HG02973 (cell line): ENCODE data around the gene UNKL.

Experiments
- ATAC-seq: cut with Tn5 transposase; IDR thresholded peaks from one replicate; pipeline ENCODE4 v1.9.1; 2021; ENCODE audit warnings: moderate library complexity; ENCODE audit not compliant: unreplicated experiment

Gene UNKL

DNA sequence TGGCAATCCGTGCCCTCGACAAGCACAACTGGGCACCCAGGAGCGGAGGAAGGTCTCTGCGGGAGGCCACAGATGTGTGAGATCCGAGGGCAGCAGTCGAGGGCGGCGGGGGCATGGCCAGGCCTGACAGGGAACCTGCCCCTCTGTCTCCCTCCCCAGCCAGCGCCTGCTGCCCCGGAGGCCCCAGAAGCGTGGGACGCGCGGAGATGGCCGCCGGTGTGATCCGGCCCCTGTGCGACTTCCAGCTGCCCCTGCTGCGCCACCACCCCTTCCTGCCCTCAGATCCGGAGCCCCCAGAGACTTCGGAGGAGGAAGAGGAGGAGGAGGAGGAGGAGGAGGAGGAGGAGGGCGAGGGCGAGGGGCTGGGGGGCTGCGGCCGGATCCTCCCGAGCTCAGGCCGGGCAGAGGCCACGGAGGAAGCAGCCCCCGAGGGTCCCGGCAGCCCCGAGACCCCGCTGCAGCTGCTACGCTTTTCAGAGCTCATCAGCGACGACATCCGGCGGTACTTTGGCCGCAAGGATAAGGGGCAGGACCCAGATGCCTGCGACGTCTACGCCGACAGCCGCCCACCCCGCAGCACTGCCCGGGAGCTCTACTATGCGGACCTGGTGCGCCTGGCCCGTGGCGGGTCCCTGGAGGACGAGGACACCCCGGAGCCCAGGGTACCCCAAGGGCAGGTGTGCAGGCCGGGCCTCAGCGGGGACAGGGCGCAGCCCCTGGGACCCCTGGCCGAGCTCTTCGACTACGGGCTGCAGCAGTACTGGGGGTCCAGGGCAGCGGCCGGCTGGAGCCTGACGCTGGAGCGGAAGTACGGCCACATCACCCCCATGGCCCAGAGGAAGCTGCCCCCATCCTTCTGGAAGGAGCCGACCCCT lies 18.1 kb upstream of the UNKL start:
- no peak for ATAC-seq

DNA sequence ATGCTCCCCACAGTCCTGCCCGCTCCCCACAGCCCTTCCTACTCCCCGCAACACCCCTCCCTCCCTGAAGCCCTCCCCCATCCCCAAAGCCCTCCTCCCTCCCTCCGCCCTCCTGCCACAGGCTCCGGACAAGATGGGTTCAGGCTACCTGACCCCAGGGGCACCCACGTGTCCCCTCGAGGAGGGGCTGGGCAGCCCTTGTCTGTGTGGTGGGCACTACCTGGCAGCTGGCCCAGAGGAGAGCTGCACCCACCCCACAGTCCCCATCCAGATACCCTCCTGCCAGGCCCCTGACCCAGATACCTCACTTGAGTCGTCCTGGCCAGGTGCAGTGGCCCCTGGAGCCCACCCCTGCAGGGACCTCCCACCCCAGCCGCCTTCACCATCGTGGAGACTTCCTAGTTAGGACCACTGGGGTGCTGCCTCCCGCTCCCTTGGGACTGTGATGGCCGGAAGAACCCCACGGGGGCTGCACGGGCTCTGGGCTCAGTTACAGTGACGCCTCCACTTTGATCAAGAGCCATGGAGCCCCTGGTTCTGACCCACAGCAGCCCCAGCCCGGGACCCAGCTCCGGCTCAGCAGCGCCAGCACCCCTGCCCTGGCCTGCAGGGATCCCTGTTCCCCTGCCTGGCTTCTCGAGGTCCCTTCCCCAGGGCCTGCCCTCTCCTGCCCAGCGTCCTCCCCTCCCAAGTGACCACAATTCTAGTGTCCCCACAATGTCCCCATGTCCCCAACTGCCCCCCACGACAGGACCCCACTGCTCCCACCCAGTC lies 17.2 kb upstream of the UNKL start:
- no peak for ATAC-seq

DNA sequence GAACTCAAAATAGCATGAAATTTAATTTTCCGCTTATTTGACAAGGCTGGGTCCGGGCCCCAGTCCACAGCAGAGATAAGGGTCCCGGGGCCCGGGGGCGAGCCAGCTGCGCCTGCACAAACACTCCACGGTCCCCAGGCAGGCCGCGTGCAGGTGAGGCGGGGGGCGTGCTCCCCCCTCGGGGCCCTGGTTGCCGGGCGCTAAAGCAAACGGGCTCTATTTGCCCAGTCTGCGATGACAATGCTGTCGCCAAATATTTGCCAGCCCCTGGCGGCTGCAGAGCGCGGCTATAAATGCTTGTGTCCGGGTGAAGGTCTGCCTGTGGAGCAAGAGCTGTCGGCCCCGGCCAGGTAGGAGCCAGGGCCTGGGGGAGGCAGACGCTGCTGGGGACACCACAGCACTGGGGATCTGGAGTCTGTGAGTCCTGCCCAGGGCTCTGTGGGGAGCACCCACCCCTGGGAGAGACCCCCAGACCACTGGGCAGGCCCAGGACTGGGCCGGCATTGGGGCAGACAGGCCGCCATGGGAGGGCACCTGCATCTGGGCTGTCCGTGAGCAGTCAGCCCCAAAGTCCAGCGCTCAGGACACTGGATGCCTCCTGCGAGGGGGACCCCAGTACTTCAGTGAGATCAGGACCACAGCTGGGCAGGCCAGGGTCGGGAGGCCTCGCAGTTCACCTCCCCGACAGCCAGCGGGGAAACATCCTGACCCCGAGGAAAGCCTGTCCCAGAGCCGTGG lies 16.4 kb upstream of the UNKL start, which contains the start of gene PERCC1:
TSS of gene PERCC1 (plus strand) at position 320 of the 738 bp plus-strand sequence. CDS start 1,516 bp downstream, outside the sequence.
- ATAC-seq: no peak

DNA sequence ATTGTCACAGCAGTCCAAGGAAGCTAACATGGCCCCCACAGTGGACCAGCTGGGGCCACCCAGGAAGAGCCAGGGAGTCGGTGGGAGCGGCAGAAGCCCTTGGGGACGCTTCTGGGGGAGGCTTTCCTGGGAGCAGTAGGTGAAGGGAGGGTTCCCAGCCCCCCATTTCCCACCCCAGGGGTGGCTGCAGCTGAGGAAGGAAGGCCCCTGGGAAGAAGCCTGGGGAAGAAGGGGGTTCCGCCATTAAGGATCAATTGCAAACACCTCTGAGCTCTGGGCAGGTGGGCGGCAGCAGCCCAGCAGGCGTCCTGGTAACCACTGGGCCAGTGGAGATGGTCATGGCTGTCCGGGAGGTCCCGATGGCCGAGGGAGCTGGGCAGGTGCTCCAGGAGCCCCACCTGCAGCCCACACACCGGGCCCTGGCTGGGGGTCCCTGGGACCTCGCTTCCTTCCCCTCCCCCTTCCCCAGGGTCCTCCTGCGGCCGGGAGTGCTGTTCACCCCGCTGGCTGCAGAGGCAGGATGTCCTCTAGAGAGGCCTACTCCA lies 15.8 kb upstream of the UNKL start:
- no peak for ATAC-seq

DNA sequence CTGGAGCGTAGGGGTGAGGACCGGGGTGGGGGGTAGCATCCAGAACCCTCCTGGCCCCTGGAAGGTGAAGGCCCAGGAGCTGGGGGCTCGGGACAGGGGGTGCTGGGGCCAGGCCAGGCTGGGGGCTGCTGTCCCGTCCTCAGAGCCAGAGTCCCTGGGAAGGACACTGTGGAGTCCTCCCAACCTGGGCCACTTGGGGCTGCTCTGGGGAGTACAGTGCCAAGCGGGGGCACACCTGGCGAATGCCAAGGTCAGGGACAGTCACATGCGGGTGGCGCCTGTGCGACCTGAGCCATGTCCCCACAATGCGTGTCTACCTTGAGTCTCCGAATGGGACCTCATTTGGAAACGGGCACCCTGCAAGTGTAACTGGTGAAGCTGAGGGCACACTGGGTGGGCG lies 15.1 kb upstream of the UNKL start:
- no peak for ATAC-seq

DNA sequence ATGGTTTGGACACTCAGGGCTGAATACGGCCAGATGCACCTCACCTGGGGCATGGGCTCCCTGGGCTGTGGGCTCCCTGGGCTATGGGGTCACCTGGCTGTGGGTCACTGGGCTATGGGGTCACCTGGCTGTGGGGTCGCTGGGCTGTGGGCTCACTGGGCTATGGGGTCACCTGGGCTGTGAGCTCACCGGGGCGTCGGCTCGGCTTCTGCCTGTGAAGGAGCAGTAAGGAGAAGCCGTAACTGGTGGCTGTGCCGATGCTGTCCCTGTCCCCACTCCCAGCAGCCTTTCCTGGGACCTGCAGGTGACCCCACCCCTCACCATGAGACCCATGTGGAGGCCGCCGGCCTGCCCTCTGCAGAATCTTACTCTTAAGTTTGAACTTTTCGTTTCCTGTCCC lies 14.5 kb upstream of the UNKL start:
- ATAC-seq: no peak

DNA sequence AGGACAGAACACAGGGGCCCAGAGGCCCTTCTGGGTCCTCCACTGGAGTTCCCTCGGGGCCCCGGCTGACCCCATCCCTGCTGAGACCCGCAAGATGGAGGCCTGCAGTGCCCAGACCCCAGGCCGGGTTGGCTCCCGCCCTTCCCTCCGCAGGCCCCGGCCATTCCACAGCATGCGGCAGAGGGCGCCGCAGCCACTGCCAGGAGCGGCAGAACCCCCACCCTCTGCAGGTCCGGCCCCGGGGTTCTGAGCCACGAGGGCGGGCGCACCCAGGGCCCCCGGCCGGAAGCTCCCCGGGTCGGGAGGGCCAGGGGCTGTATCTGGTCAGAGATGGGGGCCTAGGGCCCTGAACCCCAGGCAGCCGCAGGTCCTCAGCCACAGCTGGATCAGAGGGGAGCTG lies 14.0 kb upstream of the UNKL start:
- no peak for ATAC-seq

DNA sequence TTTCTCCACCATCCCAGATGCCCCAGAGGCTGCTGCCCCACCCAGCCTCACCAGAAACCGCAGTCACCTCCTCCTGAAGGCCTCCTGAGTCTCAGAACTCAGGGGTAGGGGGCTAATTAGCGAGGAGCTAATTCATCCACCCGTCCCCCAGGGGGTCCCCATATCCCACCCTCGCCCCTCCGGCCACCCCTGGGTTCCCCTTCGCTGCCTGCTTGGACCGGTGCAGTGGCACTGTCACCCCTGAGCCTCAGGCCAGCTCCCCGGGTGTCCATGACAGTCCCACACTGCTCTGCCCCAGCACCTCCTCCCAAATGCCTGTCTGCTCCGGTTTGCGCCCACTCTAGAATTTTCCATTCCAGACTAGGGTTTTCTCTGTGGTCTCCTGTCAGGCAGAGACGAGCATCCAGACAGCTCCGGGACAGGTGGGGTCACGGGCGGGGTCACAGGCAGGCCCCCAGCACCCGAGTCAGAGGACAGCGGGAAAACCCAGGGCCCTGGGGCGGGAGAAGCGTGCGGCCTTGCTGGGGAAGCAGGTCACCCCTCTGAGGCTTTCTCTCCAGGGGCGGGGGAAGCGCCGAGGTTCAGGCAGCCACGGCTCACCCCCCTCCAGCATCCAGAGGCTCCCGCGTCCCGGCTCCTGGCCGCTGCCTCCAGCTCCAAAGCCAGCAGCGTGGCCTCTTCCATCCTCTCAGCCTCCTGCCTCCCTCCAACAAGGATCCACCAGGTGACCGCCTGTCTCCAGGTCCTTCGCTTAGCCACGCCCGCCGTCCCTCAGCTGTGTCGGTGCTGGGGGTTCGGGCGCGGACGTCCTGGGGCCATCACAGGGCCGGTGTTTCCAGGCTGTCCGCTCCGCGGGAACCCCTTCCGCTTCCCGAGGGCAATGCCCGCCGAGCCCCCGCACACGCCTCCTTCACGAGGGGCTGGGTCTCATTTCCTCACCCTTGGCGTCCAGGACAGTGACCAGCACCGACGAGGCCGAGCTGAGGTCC lies 13.3 kb upstream of the UNKL start:
- ATAC-seq: no peak

DNA sequence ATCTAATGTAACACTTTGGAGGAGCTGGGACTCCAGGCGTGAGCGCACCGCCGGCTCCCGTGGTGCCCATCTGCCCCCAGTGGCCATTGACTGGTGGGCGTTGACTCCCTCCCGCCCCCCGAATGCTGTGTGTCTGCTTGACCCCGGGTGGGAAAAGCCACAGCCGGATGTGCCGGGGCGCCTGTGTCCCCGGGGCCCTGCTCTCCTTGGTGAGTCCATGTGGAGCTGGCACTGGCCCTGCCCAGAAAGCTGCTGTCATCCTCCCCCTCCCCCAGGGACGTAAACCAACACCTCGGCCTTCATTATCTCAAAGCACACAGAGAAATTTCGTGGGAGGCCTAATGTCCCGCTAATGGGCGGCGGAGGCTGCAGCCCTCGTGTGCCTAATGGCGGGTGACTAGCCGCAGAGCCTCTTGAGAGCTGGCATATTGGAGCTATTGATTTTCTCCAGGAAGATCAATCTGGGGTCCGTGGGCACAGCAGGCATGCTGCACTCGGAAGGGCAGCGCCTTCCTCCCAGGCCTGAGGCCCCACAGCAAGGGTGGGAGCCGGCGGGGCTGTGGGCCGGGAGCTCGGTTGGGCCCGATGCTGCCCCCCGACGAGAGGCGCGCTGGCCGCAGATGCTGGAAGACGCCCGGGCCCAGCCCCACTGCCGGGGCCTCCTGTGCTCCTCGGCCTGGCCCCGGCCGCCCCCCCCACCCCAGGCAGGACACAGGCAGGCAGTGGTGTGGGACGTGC lies 12.4 kb upstream of the UNKL start:
- no peak for ATAC-seq

DNA sequence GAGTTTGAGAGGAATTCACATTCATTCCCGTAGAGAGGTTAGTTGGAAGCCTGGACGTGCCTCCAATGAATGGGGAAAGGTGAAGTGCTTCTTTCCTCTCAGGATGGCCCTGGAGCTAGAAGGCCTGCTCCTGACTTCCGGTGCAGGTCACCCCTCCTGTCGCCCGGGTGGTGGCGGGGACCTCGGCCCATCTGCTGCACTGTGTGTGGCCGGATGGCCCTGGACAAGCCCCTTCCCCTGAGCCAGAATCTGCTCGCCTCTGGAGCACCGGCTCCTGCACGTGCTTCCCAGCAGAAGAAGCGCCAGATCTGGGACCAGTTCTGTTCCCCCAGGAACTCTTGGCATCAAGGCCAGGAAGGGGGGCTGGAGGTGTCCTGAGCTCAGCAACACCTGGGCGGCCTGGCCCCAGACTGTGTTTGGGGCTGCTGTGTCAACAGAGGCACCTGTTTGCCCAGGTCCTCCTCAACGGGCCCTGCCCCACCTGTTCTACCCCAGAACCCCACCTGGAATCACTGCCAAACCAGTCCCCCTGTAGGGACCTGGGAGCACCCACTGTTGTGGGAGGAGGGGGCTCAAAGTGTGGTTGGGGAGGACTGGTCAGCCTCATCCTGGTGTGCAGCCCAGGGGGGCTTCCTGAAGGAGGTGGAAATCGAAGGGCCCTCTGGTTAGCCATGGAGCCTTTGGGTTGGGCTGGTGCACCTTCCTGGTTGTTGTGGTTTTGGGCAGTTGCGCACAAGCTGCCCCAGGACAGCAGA lies 11.3 kb upstream of the UNKL start:
- ATAC-seq: no peak

DNA sequence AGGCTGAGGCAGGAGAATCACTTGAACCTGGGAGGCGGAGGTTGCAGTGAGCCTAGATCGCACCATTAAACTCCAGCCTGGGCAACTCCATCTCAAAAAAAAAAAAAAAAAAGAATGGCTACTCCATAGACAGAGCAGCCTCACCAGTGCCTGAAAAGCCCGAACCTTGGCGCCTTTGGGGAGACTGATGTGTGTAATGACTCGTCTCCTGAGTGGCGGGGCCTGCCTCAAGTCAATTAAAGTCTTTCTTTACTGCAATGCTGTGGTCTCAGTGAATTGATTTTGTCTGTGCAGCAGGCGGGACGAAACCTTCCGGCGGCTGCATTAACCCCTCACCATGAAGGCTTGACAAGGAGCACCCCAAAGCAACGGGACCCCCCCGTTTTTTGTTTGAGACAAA lies 9.5 kb upstream of the UNKL start:
- ATAC-seq: no peak

DNA sequence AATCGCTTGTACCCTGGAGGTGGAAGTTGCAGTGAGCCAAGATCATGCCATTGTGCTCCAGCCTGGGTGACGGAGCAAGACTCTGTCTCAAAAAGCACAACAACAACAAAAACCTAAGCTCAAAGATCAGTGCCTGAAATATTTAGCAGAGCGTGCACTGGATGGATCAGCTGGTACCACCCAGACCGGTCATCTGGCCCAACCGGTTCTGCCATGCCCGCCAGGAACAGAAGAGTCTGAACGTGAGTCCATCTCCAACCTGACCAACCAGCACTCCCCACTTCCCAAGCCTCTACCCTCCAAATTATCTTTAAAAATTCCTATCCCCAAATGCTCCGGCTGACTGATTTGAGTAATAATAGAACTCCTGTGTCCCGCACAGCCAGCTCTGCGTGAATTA lies 7.6 kb upstream of the UNKL start:
- ATAC-seq: no peak

DNA sequence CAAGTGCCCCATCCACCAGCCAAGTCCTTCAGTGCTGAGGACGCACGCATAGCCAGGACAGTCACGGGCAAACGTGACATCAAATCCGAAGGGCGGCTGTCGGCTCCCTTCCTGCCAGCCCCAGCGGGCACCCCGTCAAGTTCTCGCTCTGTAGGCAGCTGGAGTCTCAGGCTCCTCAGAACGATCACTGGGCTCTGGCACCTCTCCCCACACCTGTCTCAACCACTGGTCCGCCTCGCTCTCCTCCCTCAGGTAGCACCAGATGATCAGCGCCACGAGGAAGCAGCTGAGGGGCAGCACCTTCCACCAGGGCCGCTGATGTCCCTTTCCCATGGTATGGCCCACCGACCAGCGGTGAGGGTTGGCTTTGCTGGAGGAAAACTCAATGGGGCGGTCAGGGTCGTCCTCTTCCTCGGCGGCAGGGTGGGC lies 5.6 kb upstream of the UNKL start:
- peak; percentile 10 for ATAC-seq

DNA sequence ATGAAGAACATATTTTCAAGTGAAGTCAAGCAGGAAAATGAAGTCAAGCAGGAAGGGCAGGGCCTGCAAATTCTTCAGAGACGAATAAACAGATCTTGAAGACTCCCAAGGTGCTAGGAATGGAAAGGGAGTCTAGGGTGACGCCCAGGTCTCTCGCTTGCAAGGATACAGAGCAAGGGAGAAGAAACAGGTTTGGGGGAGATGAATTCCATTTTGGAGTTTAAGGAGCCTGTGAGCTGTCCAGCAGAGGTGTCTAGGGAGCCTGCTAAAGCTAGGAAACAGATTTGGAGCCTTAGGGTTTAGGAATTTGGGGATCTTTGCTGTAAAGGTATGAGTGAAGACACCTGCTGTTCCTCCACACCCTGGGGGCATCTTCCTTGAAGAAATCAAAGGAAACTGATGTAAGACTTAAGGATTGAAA lies 2.0 kb upstream of the UNKL start:
- no peak for ATAC-seq

DNA sequence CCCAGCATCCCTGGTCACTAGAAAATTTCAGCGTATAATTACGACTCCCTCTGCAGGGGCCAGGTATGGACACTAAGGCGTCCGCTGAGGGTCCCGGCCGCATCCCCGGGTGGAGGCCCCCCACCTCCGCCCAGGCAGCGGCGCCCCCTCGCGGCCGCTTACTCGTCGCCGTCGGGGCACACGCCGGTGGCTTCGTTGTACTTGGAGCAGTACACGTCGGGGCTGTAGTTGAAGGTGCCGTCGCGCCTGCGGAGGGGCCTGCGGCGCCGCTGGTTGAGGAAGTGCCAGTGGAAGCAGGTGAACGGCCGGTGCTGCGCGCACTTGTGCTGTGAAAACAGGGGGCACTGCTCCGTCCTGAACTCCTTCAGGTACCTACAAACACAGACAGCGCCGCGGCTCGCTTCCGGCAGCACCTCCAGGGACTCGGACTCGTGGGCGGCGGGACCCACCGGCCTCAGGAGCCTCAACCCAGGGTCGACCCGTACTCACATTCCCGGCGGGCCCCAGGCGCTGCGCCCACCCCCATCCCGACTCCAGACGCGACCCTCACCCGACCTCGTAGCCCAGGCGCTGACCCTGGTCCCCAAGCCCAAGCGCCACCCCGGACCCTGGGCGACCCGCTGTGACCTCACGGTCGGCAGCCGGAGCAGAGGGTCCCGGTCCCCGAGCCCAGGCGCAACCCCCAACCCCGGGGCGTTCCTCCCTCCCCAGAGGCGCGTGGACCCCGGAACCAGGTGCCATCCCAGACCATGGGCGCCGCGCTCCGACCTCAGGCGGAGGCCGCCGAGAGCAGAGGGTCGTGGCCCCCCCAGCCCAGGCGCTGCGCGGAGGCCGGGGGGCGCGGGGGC lies 596 bp downstream of the UNKL start:
- no peak for ATAC-seq

DNA sequence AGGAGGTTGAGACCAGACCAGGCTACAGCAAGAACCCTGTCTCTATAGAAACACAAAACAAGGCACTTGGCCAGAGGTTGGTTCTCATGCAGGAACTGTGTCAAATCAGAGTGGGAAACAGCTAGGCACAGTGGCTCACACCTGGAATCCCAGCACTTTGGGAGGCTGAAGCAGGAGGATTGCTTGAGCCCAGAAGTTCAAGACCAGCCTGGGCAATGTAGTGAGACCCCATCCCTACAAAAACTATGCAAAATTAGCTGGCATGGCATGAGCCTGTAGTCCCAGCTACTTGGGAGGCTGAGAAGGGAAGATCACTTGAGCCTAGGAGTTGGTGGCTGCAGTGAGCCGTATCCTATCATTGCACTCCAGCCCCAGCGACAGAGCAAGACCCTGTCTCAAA lies 1.7 kb downstream of the UNKL start:
- no peak for ATAC-seq

DNA sequence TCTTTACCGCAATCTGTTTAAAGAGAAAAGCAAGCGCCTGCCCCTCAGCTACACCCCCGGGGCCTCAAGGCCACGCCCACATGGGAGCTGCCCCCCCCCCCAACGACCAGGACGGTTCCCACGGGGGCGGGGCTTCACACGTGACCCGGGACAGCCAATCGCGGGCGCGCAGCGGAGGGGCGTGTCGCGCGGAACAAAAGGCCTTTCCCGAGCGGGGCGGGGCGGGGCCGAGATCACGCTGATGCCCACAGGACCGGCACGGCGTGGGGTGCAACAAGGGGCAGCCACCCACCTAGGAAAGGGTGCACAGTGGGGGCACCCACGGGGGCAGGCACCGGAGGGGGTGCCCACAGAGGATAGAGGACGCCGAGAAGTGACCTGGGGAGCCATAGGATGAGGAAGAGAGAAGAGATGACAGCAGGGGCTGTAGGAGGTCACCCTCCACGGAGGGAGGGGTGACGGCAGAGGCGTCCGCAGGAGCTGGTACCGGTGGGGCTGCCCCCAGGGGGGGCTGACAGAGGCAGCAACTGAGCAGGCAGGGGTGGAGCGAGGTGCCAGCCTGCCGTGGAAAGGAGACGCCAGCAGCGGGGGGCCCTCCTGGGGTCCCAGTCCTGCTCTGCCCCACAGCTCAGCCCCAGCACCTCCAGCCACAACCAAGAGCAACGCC lies 6.2 kb downstream of the UNKL start:
- ATAC-seq: peak; percentile 72
